GM18505 (cell line): Measurements from ENCODE around the gene ARL4A.

Experiments used
- ATAC-seq: cut with Tn5 transposase; IDR thresholded peaks from one replicate; pipeline ENCODE4 v1.9.1; 2021; ENCODE audit not compliant: unreplicated experiment
- POLR2A ChIP-seq: IDR thresholded peaks from 4 replicates; pipeline ENCODE4 v1.6.1; 2011; ENCODE audit warnings: borderline replicate concordance; ENCODE audit not compliant: insufficient read depth, insufficient read length; ENCODE audit errors: extremely low read depth

ARL4A gene

GRCh38 chr7:12716134-12716681 is 28.8 kb downstream of the ARL4A start:
- TF ChIP-seq POLR2A = no peak
- no peak for ATAC-seq

- no peak for TF ChIP-seq POLR2A
- no peak for ATAC-seq
Measured at GRCh38 chr7:12716722-12717121, 29.3 kb downstream of the ARL4A start.

- no peak for TF ChIP-seq POLR2A
- ATAC-seq = no peak
Measured at GRCh38 chr7:12719141-12719919, 31.9 kb downstream of the ARL4A start.

DNA sequence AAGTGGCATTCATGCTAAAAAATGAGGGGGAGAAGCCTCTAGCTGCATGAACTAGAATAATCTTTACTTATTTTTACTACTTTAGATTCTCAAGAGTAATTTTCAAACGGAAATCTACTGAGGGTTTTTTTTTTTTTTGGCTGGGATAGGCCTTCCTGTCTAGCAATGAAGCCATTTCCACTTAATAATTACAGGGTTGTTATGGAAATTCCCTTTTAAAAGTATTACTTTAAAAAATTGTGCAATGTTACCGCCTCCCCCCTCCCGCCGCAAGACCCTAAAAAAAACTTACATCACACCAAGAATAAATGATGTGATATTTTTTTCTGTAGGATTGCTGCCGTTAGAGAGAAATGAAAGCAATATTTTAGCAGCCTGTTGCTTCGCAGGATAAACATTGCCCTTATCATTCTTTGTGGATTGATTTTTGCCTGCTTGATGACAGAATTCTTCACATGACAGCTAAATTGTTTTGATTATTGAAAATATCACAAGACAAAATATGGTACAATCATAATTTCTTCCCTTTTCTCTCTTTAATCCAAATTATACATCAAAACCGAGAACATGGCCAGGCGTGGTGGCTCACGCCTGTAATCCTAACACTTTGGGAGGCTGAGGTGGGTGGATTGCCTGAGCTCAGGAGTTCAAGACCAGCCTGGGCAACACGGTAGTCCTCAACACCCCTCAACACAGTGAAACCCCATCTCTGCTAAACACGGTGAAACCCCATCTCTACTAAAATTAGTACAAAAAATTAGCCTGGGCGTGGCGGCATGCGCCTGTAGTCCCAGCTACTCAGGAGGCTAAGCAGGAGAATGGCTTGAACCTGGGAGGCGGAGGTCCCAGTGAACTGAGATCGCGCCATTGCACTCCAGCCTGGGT is 32.8 kb downstream of the ARL4A start:
- no peak for ATAC-seq

GRCh38 chr7:12721286-12721830 is 33.9 kb downstream of the ARL4A start:
- no peak for ATAC-seq
- TF ChIP-seq POLR2A = no peak

More for the DNA sequence above, 32.8 kb downstream of the ARL4A start:
- no peak for TF ChIP-seq POLR2A

DNA sequence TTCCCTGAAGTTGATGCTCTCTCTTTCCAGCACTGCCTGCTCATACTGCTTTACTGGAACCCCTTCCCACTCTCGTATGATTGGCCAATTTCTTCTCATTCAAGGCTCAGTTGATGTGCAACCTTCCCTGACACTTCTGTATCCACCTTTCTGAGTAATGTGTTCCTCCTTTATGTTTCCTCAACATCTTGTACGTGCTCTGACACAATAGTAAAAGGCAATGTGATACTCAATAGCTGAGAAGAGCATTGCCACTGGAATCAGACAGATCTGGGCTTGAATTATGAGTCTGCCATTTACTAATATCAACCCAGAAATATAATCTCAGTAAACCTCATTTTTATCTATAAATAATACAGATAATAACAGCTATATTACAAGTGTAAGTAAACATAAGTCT is 34.7 kb downstream of the ARL4A start:
- no peak for ATAC-seq
- no peak for TF ChIP-seq POLR2A

DNA sequence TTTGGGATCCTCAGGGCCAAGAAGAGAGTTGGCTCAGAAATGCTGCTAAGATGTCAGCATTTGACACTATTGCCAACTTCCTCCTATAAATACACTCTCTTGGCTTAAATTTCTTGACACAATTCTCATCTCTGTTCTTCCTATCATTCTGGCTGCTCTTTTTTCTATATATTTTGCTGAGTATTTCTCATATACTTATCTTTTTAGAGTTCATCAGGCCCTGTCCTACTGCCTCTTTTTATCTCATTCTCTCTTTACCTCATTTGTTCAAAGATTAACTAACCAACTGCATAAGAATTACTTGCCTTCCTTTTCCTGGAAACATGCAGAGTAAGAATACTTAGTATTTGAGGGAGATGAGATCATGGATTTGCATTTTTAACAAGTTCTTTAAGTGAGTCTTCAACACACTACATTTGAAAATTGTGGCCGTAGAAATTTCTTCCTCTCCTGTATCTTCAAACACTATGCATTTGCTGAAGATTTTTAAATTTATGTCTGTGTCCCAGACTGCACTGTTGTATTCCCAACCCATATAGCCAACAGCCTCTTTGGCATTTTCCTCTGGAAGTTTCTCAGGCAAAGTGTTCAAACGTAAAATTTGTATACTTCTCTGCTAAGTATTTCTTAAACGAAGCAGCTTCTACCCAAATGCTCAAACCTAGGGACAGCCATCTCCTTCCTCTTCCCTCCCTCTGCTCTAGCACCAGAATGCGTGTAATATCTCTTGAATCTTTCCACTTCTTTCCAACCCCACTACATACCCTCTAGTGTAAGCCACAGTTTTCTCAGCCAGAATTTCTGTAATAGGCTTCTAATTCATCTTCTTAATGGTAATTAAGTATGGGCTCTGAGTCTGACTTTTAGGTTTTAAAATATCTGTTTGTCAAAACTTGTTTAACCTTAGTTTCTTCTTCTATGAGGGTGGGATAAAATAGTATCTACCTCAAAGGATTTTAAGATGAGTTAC is 35.5 kb downstream of the ARL4A start:
- no peak for ATAC-seq
- no peak for TF ChIP-seq POLR2A

GRCh38 chr7:12725575-12726316 is 38.3 kb downstream of the ARL4A start:
- ATAC-seq = no peak
- TF ChIP-seq POLR2A = no peak

DNA sequence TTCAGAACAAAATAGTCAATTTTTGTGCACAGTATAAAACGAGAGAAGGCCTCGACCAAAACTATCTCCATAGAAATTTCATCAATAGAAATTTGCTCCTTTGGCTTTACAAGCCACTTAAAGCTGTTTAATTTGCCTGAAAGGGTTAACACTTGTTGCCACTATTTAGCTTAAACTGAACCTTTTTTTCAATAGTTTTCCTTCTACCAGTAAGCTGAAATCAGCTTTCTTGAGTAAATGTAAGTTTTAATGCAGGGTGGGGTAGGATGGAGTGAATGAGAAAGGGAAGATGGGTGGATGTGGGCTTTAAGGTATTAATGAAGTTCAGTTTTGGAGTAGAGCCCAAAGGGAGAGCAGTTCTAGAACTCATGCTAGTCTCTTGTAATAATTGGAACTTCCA is 39.5 kb downstream of the ARL4A start:
- no peak for ATAC-seq

GRCh38 chr7:12727455-12728191 is 40.2 kb downstream of the ARL4A start:
- TF ChIP-seq POLR2A = no peak
- ATAC-seq = no peak

More for the DNA sequence above, 39.5 kb downstream of the ARL4A start:
- no peak for TF ChIP-seq POLR2A

- no peak for ATAC-seq
- TF ChIP-seq POLR2A = no peak
Measured at GRCh38 chr7:12728192-12728538, 40.7 kb downstream of the ARL4A start.
